Brain pericyte (primary cell): ENCODE measurements around the gene GRIK3.

ENCODE experiments used
- DNase-seq: peaks from one replicate; pipeline ENCODE4 v3.0.0-alpha.2; 2012; ENCODE audit warnings: low read depth, low spot score

The GRIK3 gene

GRCh38 chr1:37015713-37016112, 18.6 kb downstream of the GRIK3 start:
- DNase-seq = no peak

- no peak for DNase-seq
These were observed 22.1 kb downstream of the GRIK3 start for GRCh38 chr1:37012226-37012625.

GRCh38 chr1:37010011-37010410, 24.3 kb downstream of the GRIK3 start:
- no peak for DNase-seq

GRCh38 chr1:37009521-37009920, 24.8 kb downstream of the GRIK3 start:
- DNase-seq = no peak

GRCh38 chr1:37006132-37006868, 28.0 kb downstream of the GRIK3 start:
- DNase-seq = no peak

GRCh38 chr1:37002898-37003297, 31.4 kb downstream of the GRIK3 start:
- DNase-seq = no peak

GRCh38 chr1:37001703-37002102, 32.6 kb downstream of the GRIK3 start:
- DNase-seq = no peak

GRCh38 chr1:36996106-36996505, 38.2 kb downstream of the GRIK3 start:
- DNase-seq = no peak

GRCh38 chr1:36994868-36995267, 39.4 kb downstream of the GRIK3 start:
- no peak for DNase-seq

- no peak for DNase-seq
These were observed 40.0 kb downstream of the GRIK3 start for GRCh38 chr1:36994294-36994693.

GRCh38 chr1:36992139-36992943, 42.0 kb downstream of the GRIK3 start:
- DNase-seq = no peak

GRCh38 chr1:36991551-36991950, 42.8 kb downstream of the GRIK3 start:
- no peak for DNase-seq

- no peak for DNase-seq
These were observed 43.4 kb downstream of the GRIK3 start for GRCh38 chr1:36990928-36991327.

GRCh38 chr1:36989241-36989640, 45.1 kb downstream of the GRIK3 start:
- no peak for DNase-seq

- DNase-seq = no peak
These were observed 45.5 kb downstream of the GRIK3 start for GRCh38 chr1:36988741-36989193.

- no peak for DNase-seq
These were observed 46.0 kb downstream of the GRIK3 start for GRCh38 chr1:36988321-36988720.

- no peak for DNase-seq
These were observed 47.0 kb downstream of the GRIK3 start for GRCh38 chr1:36987276-36987675.

- no peak for DNase-seq
These were observed 47.9 kb downstream of the GRIK3 start for GRCh38 chr1:36986241-36986985.

GRCh38 chr1:36984675-36985074, 49.6 kb downstream of the GRIK3 start:
- no peak for DNase-seq

- no peak for DNase-seq
These were observed 50.3 kb downstream of the GRIK3 start for GRCh38 chr1:36984026-36984425.

GRCh38 chr1:36982709-36983108, 51.6 kb downstream of the GRIK3 start:
- DNase-seq = no peak
